ENCODE results near the gene TMED6. TPM values are rescaled to one million over a fixed set of nuclear protein-coding genes. Genes with fewer than 3 reads are reported as not detected.
A peak's percentile ranks its signal among the peaks of the same experiment; 100 is the strongest.

TMED6 gene
- total RNA-seq, 4 donors from 2014 or later, result not detected

GRCh38 chr16:69315486-69316311, 35.9 kb downstream of the TMED6 start:
- Histone ChIP-seq H3K27me3 (no peaks in the 10 kb centered on the region), H3K9me3 (no peaks in the 10 kb centered on the region), H3K4me1 (peaks cover 21 to 38% (median 31%) of the 10 kb centered on the region in 4 donors), H3K4me3 (no peak overlapping the region), H3K36me3 (peaks cover 57 to 77% (median 72%) of the 10 kb centered on the region in 4 donors), H3K27ac (replicated peaks in 1 of 4) (no peak overlapping the region)
- WGBS, result 94% methylated on average over 26 of the region's 30 CpGs
- TF ChIP-seq EP300 (IDR thresholded peaks at IDR 0.05) (no peak), POLR2A (IDR thresholded peaks at IDR 0.05; ENCODE audit: low read depth) (no peak)
- intact Hi-C loops (cut with DNase I), result no loop called here
- no peak for DNase-seq (ENCODE audit: extremely low spot score)

- DNase-seq (ENCODE audit: extremely low spot score), result no peak
- no peaks in the 10 kb centered on the region for H3K27me3 ChIP-seq
- H3K4me3 ChIP-seq, result no peak overlapping the region
- TF ChIP-seq, protein P1, sequence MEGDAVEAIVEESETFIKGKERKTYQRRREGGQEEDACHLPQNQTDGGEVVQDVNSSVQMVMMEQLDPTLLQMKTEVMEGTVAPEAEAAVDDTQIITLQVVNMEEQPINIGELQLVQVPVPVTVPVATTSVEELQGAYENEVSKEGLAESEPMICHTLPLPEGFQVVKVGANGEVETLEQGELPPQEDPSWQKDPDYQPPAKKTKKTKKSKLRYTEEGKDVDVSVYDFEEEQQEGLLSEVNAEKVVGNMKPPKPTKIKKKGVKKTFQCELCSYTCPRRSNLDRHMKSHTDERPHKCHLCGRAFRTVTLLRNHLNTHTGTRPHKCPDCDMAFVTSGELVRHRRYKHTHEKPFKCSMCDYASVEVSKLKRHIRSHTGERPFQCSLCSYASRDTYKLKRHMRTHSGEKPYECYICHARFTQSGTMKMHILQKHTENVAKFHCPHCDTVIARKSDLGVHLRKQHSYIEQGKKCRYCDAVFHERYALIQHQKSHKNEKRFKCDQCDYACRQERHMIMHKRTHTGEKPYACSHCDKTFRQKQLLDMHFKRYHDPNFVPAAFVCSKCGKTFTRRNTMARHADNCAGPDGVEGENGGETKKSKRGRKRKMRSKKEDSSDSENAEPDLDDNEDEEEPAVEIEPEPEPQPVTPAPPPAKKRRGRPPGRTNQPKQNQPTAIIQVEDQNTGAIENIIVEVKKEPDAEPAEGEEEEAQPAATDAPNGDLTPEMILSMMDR (IDR thresholded peaks at IDR 0.05), result no peak
- peaks cover 45 to 65% (median 61%) of the 10 kb centered on the region in 4 donors for H3K36me3 ChIP-seq
- WGBS, result 87% methylated on average over 10 of the region's 11 CpGs
- intact Hi-C loops (cut with DNase I), result no loop called here
- no peak overlapping the region for H3K27ac ChIP-seq (replicated peaks in 1 of 4)
- no peaks in the 10 kb centered on the region for H3K9me3 ChIP-seq
- H3K4me1 ChIP-seq, result peaks cover 21 to 43% (median 35%) of the 10 kb centered on the region in 4 donors
These were observed 37.1 kb downstream of the TMED6 start for GRCh38 chr16:69314534-69314933.

DNA sequence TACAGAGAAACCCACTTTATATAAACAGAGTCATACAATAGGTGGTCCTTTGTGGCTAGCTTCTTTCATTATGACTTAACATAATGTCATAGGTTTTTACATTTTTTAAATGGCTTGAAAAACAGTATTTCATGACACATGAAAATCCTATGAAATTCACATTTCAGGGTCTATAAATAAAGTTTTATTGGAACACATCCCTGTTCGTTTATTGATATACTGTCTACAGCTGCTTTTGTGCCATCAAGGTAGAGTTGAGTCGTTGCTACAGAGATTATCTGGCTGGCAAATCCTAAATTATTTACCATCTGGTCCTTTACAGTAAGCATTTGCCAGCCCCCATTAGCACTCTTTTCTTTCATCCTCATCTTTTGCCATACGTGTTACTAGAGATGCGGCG, 38.1 kb downstream of the TMED6 start:
- TF ChIP-seq POLR2AphosphoS5 (IDR thresholded peaks at IDR 0.05), result no peak
- no peak for TF ChIP-seq EP300 (IDR thresholded peaks at IDR 0.05)
- Histone ChIP-seq H3K4me3 (no peak overlapping the region), H3K27ac (replicated peaks in 1 of 4) (no peak overlapping the region), H3K27me3 (no peaks in the 10 kb centered on the region), H3K36me3 (peaks cover 35 to 54% (median 50%) of the 10 kb centered on the region in 4 donors), H3K4me1 (peaks cover 21 to 43% (median 35%) of the 10 kb centered on the region in 4 donors), H3K9me3 (no peaks in the 10 kb centered on the region)
- intact Hi-C loops (cut with DNase I), result no loop called here
- WGBS, result 93% methylated on average over 5 of the region's 5 CpGs
- no peak for DNase-seq (ENCODE audit: extremely low spot score)

DNA sequence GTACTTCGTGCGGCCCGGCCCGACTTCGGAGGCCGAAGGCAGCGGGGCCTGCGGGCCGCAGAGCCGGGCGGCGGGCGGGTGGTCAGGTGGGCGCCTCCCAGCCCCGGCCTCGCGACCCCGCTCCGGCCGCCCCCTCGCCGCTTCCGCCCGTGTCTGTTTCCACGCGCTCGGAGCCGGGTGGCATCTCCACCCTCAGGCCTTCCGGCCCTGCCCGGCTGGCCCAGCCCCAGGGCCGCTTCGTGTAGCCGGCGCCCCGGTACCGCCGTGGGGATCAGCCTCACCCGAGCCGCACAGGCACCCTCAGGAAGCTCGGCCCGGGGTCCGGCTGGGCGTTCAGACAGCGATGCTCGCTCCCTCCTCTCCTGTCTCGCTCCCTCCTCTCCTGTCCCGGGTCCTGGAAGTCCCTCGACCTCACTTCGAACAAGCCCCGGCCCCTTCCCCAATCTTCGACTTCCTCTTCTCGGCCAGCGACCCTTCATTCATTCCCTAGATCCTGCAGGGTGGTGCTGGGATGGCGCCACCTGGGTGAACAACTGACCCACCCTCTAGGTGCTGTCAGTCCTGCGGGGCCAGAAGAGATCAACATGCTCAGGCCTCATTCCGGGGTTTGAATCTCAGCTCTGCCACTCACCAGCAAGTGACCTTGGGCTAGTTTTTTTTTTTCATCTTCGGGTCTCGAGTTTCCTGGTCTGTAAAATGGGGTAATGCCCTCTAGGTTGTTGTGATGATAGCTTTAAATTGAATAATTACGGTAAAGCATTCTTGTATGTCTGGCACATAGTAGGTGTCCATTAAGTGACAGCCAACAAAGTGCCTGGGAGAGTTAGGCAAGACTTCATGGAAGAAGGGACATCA, 39.8 kb downstream of the TMED6 start:
- intact Hi-C loops (cut with DNase I), result no loop called here
- no peak for DNase-seq (ENCODE audit: extremely low spot score)

DNA sequence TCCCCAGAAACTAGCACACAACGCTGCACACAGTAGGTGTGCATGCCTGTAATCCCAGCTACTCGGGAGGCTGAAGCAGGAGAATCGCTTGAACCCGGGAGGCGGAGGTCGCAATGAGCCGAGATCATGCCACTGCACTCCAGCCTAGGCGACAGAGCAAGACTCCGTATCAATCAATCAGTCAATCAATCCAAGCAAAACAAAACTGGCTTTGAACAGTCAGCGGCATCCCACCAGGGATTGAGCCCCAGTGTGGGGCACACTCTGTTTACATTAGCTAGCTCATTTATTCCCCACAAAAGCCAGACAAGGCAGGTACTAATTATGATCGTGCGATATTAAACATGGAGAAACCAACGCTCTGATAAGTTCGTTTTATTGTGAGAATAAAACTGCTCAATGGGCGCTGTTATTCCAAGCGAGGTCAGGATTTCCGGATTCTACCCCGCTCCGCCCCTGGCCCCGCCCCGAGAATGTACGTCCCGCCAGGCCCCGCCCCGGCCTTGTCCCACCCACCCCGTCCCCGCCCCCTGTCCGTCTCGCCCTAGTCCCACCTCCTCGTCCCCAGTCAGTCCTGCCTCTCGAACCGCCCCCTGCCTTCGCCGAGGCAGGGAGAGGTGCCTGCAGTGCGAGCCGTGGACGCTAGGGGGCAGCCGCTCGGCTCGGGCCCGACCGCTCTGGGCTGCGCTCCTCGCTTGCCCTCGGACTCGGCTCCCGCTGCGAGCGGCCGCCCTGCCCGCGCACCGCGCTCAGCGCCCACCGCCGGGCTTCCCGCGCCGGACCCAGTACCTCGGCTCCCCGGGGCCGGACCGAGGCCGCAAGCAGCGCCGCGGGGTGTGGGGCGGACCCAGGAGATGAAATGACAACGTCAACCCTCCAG, 40.7 kb downstream of the TMED6 start, which contains the start of gene VPS4A:
Gene VPS4A, plus strand, starts transcription at position 698 of the 880 bp plus-strand sequence. Its CDS starts 162 bp downstream, at position 860.
- peak within 1 kb of the TSS; percentile 76 to 97 (median 86) for H3K4me3 ChIP-seq
- intact Hi-C loops (cut with DNase I), result no loop called here
- 47% methylated on average over 13 of the region's 70 CpGs for WGBS

More for the DNA sequence above, 39.8 kb downstream of the TMED6 start:
- Histone ChIP-seq H3K4me3 (peak overlapping the region; percentile 76 to 97 (median 86)), H3K36me3 (peaks cover 19 to 37% (median 34%) of the 10 kb centered on the region in 4 donors), H3K27me3 (no peaks in the 10 kb centered on the region), H3K9me3 (no peaks in the 10 kb centered on the region), H3K4me1 (peaks cover 21 to 43% (median 35%) of the 10 kb centered on the region in 4 donors), H3K27ac (replicated peaks in 1 of 4) (peak overlapping the region; percentile 82 to 94 (median 91))
- TF ChIP-seq, protein P1 (IDR thresholded peaks at IDR 0.05), result no peak
- TF ChIP-seq EP300 (IDR thresholded peaks at IDR 0.05) (no peak), POLR2AphosphoS5 (IDR thresholded peaks at IDR 0.05) (no peak)
- WGBS, result 2% methylated on average over 26 of the region's 59 CpGs

More for the DNA sequence above, 40.7 kb downstream of the TMED6 start, which contains the start of gene VPS4A:
- DNase-seq (ENCODE audit: extremely low spot score), result peak; percentile 98
- H3K27me3 ChIP-seq, result no peaks in the 10 kb centered on the region
- peaks cover 21 to 43% (median 35%) of the 10 kb centered on the region in 4 donors for H3K4me1 ChIP-seq
- peak within 1 kb of the TSS; percentile 82 to 94 (median 91) for H3K27ac ChIP-seq (replicated peaks in 1 of 4)
- TF ChIP-seq POLR2A (IDR thresholded peaks at IDR 0.05; ENCODE audit: low read depth), result peak; percentile 58
- TF ChIP-seq, protein P1 (IDR thresholded peaks at IDR 0.05), result peak; percentile 90 to 99 (median 96)
- peak; percentile 79 to 80 for TF ChIP-seq POLR2AphosphoS5 (IDR thresholded peaks at IDR 0.05)
- no peak for TF ChIP-seq EP300 (IDR thresholded peaks at IDR 0.05)
- H3K9me3 ChIP-seq, result no peaks in the 10 kb centered on the region
- H3K36me3 ChIP-seq, result peaks cover 11 to 29% (median 25%) of the 10 kb centered on the region in 4 donors
